Measurements from ENCODE around the gene IL10RB. TPM values are rescaled to one million over a fixed set of nuclear protein-coding genes. Genes with fewer than 3 reads are reported as not detected.
A peak's percentile ranks its signal among the peaks of the same experiment; 100 is the strongest.

IL10RB gene
- total and polyA plus RNA-seq, 8 donors, result 11.9 to 25.1 (median 14.0) TPM

DNA sequence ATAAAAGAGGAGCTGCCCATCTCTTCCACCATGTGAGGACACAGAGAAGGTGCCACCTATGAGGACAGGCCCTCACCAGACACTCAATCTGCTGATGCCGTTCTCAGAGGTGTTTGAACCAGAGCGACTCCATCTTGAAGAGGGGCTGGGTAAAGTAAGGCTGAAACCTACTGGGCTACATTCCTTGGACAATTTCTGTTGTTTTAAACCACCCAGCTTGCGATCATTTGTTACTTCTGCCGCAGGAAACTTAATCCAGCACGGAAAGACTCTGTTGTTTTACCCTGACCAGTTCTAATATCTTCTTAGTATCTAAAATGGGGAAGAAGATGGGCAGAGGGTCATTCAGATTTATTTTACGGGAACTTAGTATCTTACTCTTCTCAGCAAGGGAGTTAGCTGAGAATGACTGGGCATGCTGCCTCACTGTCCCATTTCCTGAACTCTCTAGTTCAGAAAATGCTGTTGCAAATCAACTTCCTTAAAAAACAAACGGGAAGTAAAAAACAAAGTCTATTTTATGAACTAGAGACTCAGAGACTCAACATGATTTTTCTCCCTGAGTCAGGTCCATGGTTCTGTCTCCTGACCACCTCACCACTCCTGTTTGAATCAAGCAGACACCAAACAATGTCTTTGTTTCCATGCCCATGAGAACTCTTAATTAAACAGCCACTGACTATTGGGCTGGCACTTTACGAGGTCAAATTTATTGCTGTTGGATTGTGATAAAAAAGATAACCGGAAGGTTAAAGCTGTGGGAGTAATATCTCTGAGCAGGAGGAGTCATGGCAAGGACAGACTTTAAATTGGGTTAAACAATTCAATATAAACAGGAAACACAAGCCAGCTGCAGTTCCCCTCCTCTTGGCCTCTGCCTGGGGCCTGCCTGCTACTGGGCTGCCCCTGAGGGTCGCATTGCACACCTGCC, 34.8 kb downstream of the IL10RB start:
- DNase-seq (peak in 1 of 6 donors; percentile 44), ATAC-seq (peak in 3 of 4 donors; percentile 38 to 75 (median 64)), FAIRE-seq (no peak)
- peaks cover 0 to 14% (median 9%) of the 10 kb centered on the region in 3 donors for H3K4me1 ChIP-seq
- H3K27ac ChIP-seq, result peak overlapping the region; percentile 1 to 82 (median 42)
- no peaks in the 10 kb centered on the region for H3K27me3 ChIP-seq
- H3K9me3 ChIP-seq, result no peaks in the 10 kb centered on the region
- H3K36me3 ChIP-seq, result no peaks in the 10 kb centered on the region
- intact Hi-C loops (cut with DNase I), result no loop called here
- WGBS, 2 donors, result 62% methylated on average over 10 of the region's 10 CpGs
- H3K4me3 ChIP-seq, result no peak overlapping the region
- TF ChIP-seq, protein P1, sequence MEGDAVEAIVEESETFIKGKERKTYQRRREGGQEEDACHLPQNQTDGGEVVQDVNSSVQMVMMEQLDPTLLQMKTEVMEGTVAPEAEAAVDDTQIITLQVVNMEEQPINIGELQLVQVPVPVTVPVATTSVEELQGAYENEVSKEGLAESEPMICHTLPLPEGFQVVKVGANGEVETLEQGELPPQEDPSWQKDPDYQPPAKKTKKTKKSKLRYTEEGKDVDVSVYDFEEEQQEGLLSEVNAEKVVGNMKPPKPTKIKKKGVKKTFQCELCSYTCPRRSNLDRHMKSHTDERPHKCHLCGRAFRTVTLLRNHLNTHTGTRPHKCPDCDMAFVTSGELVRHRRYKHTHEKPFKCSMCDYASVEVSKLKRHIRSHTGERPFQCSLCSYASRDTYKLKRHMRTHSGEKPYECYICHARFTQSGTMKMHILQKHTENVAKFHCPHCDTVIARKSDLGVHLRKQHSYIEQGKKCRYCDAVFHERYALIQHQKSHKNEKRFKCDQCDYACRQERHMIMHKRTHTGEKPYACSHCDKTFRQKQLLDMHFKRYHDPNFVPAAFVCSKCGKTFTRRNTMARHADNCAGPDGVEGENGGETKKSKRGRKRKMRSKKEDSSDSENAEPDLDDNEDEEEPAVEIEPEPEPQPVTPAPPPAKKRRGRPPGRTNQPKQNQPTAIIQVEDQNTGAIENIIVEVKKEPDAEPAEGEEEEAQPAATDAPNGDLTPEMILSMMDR (IDR thresholded peaks at IDR 0.05), result no peak

DNA sequence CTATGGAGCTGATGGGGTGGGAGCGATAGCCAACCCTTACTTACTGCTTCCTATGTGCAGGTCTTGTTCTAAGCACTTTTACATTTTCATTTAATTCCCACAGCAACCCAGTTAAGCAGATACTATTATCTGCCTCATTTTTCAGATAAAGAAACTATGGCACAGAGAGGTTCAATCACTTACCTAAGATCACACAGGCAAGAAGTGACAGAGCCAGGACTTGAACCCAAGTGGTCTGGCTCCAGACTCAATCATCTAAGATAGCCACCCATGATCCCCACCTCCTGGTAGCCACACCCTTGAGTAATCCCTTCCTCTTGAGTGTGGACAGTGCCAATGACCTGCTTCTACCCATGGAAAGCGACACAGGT, 35.5 kb downstream of the IL10RB start:
- Histone ChIP-seq H3K27me3 (no peaks in the 10 kb centered on the region), H3K4me1 (peaks cover 0 to 14% (median 9%) of the 10 kb centered on the region in 3 donors), H3K4me3 (no peak overlapping the region), H3K36me3 (no peaks in the 10 kb centered on the region), H3K9me3 (no peaks in the 10 kb centered on the region), H3K27ac (peak overlapping the region; percentile 1 to 82 (median 42))
- WGBS, 2 donors, result 96 to 97% methylated on average over 2 of the region's 2 CpGs
- FAIRE-seq (no peak), DNase-seq (no peak), ATAC-seq (no peak)
- TF ChIP-seq, protein P1 (IDR thresholded peaks at IDR 0.05), result no peak
- intact Hi-C loops (cut with DNase I), result no loop called here

DNA sequence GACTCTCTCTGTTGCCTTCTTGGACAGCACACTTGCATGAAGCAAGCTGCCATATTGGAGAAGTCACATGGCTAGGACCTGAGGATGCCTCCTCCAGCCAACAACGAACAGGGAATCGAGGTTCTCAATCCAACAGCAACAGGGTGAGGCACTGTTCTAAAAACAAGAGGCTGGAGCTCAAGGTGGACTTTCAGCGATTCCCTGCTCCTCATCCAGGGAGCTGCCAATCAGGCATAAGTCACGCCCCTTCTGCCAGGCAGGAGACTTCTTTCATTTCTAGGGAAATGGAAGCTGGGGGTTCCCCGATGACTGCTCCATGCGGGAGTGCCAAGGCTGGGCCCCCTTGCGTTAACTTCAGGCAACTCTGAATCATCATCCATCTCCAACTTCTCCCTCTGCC, 35.9 kb downstream of the IL10RB start:
- no peaks in the 10 kb centered on the region for H3K27me3 ChIP-seq
- H3K4me3 ChIP-seq, result no peak overlapping the region
- intact Hi-C loops (cut with DNase I), result no loop called here
- H3K27ac ChIP-seq, result peak overlapping the region in 2 of 4 donors; percentile 61 to 82
- no peaks in the 10 kb centered on the region for H3K9me3 ChIP-seq
- DNase-seq (no peak), FAIRE-seq (no peak), ATAC-seq (peak in 1 of 4 donors; percentile 15)
- peaks cover 0 to 14% (median 9%) of the 10 kb centered on the region in 3 donors for H3K4me1 ChIP-seq
- 94% methylated on average over 7 of the region's 7 CpGs for WGBS, 2 donors
- TF ChIP-seq, protein P1 (IDR thresholded peaks at IDR 0.05), result no peak
- no peaks in the 10 kb centered on the region for H3K36me3 ChIP-seq

DNA sequence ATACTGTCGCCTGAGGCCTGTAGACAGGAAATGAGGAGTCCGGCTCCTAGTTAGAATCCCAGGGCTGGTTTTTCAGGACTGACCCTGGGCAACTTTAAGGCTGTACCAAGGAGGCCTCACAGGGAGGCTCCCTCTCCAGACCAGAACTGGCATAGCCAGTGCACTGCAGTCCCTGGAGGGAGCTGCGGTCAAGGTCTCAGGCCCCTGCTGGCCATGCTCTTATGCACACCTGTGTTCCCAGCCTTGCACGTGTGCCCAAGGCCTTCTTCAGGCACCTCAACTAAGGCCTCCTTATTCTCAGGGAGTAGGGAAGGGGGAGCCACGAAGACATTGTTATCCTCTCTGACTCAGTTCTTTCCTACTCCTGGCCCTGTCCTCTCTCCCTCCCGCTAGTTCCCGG, 36.6 kb downstream of the IL10RB start:
- Histone ChIP-seq H3K4me3 (no peak overlapping the region), H3K36me3 (no peaks in the 10 kb centered on the region), H3K27me3 (no peaks in the 10 kb centered on the region), H3K4me1 (peaks cover 0 to 14% (median 9%) of the 10 kb centered on the region in 3 donors), H3K27ac (no peak overlapping the region), H3K9me3 (no peaks in the 10 kb centered on the region)
- DNase-seq (no peak), ATAC-seq (peak in 1 of 4 donors; percentile 32), FAIRE-seq (no peak)
- TF ChIP-seq, protein P1 (IDR thresholded peaks at IDR 0.05), result no peak
- intact Hi-C loops (cut with DNase I), result no loop called here
- 77 to 83% methylated on average over 7 of the region's 7 CpGs for WGBS, 2 donors

DNA sequence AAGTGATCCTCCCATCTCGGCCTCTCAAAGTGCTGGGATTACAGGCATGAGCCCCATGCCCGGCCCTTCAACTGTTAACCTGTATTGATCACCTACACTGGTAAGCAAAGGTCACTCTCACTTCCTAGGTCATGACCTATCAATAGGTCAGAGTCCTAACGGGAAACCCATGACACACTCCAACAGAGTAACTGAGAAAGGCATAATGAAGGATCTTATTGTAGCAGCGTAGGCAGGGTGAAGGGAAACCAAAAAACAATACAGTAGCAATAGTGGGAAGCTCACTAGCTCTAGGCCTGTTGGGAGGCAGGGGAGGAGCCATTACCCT, 39.1 kb downstream of the IL10RB start:
- DNase-seq (no peak), ATAC-seq (no peak), FAIRE-seq (no peak)
- Histone ChIP-seq H3K27me3 (no peaks in the 10 kb centered on the region), H3K4me3 (no peak overlapping the region), H3K4me1 (peaks cover 0 to 13% (median 9%) of the 10 kb centered on the region in 3 donors), H3K9me3 (no peaks in the 10 kb centered on the region), H3K27ac (no peak overlapping the region), H3K36me3 (no peaks in the 10 kb centered on the region)
- intact Hi-C loops (cut with DNase I), result no loop called here
- 85 to 87% methylated on average over 4 of the region's 4 CpGs for WGBS, 2 donors
- TF ChIP-seq, protein P1 (IDR thresholded peaks at IDR 0.05), result no peak

All from pancreas (tissue), 10 donors.